WTC11 (cell line): ENCODE measurements around the gene SESN2.

Experiments
- NFATC4 ChIP-seq: fragments of 250-450 bp; sonication (Bioruptor Pico); IDR thresholded peaks from 2 replicates; pipeline ENCODE4 v1.9.0; 2021; ENCODE audit warnings: mild to moderate bottlenecking
- SP1 ChIP-seq: sonication (generic); formaldehyde crosslinking; conservative IDR thresholded peaks from 2 replicates; pipeline ENCODE4 v1.8.1; 2022; ENCODE audit warnings: missing genetic modification reagents
- USF2 ChIP-seq: sonication (generic); formaldehyde crosslinking; IDR thresholded peaks from 2 replicates; pipeline ENCODE4 v1.8.1; 2023; ENCODE audit warnings: mild to moderate bottlenecking, missing genetic modification reagents, moderate library complexity
- TF ChIP-seq, protein P1 (sequence below): sonication (generic); formaldehyde crosslinking; IDR thresholded peaks from 2 replicates; pipeline ENCODE4 v1.8.0; 2022; ENCODE audit warnings: mild to moderate bottlenecking, missing genetic modification reagents
- TF ChIP-seq, protein P2 (sequence below): fragments of 200-600 bp; IDR thresholded peaks from 2 replicates; pipeline ENCODE4 v1.8.0; 2022; ENCODE audit warnings: antibody characterized with exemption

DNA sequence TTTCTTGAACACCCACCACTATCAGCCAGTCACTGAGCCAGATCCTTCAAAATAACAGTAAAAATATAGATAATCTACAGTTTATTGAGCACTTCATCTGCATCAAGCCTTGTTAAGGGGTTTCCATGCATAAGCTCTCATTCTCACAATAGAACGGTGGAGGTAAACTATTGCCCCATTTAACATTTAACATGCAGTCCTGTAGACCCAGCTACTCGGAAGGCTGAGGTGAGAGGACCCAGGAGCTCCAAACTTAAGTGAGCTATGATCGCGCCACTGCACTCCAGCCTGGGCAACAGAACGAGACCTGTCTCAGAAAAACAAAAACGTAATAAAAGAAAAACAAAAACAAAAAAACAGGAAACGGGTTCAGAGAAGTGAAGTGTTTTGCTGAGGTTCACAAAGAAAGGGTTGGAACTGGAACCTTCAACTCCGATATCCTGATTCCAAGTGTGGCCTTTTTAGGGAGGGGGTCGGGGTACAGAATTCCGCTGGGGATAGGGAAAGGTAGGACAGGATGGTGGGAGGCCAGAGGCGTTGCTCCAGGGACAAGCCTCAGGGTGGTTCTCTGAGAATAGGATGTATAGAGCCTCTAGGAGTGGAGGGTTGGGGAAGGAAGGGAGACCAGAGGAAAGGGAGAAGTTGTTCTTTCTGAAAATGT lies 11.6 kb upstream of the SESN2 start:
- TF ChIP-seq, protein P1, sequence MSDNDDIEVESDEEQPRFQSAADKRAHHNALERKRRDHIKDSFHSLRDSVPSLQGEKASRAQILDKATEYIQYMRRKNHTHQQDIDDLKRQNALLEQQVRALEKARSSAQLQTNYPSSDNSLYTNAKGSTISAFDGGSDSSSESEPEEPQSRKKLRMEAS (CRISPR knock-in tag) = no peak
- TF ChIP-seq, protein P2, sequence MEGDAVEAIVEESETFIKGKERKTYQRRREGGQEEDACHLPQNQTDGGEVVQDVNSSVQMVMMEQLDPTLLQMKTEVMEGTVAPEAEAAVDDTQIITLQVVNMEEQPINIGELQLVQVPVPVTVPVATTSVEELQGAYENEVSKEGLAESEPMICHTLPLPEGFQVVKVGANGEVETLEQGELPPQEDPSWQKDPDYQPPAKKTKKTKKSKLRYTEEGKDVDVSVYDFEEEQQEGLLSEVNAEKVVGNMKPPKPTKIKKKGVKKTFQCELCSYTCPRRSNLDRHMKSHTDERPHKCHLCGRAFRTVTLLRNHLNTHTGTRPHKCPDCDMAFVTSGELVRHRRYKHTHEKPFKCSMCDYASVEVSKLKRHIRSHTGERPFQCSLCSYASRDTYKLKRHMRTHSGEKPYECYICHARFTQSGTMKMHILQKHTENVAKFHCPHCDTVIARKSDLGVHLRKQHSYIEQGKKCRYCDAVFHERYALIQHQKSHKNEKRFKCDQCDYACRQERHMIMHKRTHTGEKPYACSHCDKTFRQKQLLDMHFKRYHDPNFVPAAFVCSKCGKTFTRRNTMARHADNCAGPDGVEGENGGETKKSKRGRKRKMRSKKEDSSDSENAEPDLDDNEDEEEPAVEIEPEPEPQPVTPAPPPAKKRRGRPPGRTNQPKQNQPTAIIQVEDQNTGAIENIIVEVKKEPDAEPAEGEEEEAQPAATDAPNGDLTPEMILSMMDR = no peak
- TF ChIP-seq USF2 (CRISPR knock-in tag) (no peak), NFATC4 (CRISPR knock-in tag) (no peak), SP1 (CRISPR knock-in tag) (no peak; the same call in 1 of the 2 replicates)
